ENCODE data around the gene SPATA21. TPM values are rescaled to one million over a fixed set of nuclear protein-coding genes. Genes with fewer than 3 reads are reported as not detected.
A peak's percentile ranks its signal among the peaks of the same experiment; 100 is the strongest.

SPATA21 gene
- total and polyA plus RNA-seq, 10 of the 15 experiments (the other 5 are each of a cell fraction or from before 2014, with no cell fraction given): 0.05 to 1.1 (median 0.24) TPM; not detected in 1

- TF ChIP-seq CUX1 (IDR thresholded peaks at IDR 0.05; ENCODE audit: insufficient replicate concordance, low read depth, low read length) (no peak), ZZZ3 (IDR thresholded peaks at IDR 0.05; ENCODE audit: control insufficient read depth, insufficient read length, low read depth) (no peak), IKZF2 (IDR thresholded peaks at IDR 0.05) (no peak), NR2C1 (IDR thresholded peaks at IDR 0.05) (peak; percentile 94), HDAC6 (IDR thresholded peaks at IDR 0.05; ENCODE audit: unreplicated experiment) (no peak), HCFC1 (IDR thresholded peaks at IDR 0.05; ENCODE audit: low read length) (peak; percentile 86), BACH1 (IDR thresholded peaks at IDR 0.05; ENCODE audit: borderline replicate concordance) (no peak), BCL11A (IDR thresholded peaks at IDR 0.05; ENCODE audit: low read depth, low read length) (no peak), MEF2B (IDR thresholded peaks at IDR 0.05; ENCODE audit: partially characterized antibody, poor library complexity, severe bottlenecking) (no peak), EP300 (IDR thresholded peaks at IDR 0.05; ENCODE audit: borderline replicate concordance in 1 of 2, control insufficient read depth in 1 of 2, low read depth in 2 of 2, low read length in 2 of 2) (no peak), SRF (IDR thresholded peaks at IDR 0.05; ENCODE audit: low read depth in 2 of 2, low read length in 2 of 2) (0 out of 4 replicates have a peak, but pooled peaks of 1 of the 2 experiments have one; percentile 31), ZNF274 (IDR thresholded peaks at IDR 0.05; ENCODE audit: insufficient read depth, insufficient read length) (no peak), CBX3 (IDR thresholded peaks at IDR 0.05; ENCODE audit: borderline replicate concordance, low read depth) (no peak), SPI1 (IDR thresholded peaks at IDR 0.05; ENCODE audit: borderline replicate concordance, insufficient read depth, low read depth, low read length) (peak; percentile 7; the same call in 1 of the 2 replicates), MEF2A (IDR thresholded peaks at IDR 0.05; ENCODE audit: insufficient read depth, low read depth, low read length) (no peak), ASH2L (IDR thresholded peaks at IDR 0.05; ENCODE audit: borderline replicate concordance, low read depth) (no peak), RELA (IDR thresholded peaks at IDR 0.05; ENCODE audit: borderline replicate concordance, partially characterized antibody) (no peak), EED (IDR thresholded peaks at IDR 0.05; ENCODE audit: low read depth) (no peak), PKNOX1 (IDR thresholded peaks at IDR 0.05) (peak; percentile 12; the same call in 1 of the 2 replicates), ZNF217 (IDR thresholded peaks at IDR 0.05) (no peak), RAD21 (IDR thresholded peaks at IDR 0.05; ENCODE audit: insufficient read depth, low read depth, low read length) (no peak), JUNB (IDR thresholded peaks at IDR 0.05) (no peak), KLF5 (IDR thresholded peaks at IDR 0.05; ENCODE audit: partially characterized antibody) (no peak)
- TF ChIP-seq, protein P1, sequence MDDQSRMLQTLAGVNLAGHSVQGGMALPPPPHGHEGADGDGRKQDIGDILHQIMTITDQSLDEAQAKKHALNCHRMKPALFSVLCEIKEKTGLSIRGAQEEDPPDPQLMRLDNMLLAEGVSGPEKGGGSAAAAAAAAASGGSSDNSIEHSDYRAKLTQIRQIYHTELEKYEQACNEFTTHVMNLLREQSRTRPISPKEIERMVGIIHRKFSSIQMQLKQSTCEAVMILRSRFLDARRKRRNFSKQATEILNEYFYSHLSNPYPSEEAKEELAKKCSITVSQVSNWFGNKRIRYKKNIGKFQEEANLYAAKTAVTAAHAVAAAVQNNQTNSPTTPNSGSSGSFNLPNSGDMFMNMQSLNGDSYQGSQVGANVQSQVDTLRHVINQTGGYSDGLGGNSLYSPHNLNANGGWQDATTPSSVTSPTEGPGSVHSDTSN (IDR thresholded peaks at IDR 0.05; ENCODE audit: insufficient replicate concordance, low read depth, low read length): no peak
Measured at GRCh38 chr1:16366722-16367257, 70.4 kb downstream of the SPATA21 start, which contains the start of gene SZRD1 (continued).

Measured in GM12878 (cell line).